BE2C (cell line): ENCODE data around the gene ZNF385B.

Experiments
- DNase-seq: peaks from one replicate; pipeline ENCODE4 v3.0.0-alpha.2; 2020
- H3K27me3 ChIP-seq: fragments of 250-450 bp; sonication (Bioruptor Pico); 2 replicates; pipeline ENCODE4 v1.5.1; 2020; ENCODE audit warnings: mild to moderate bottlenecking
- H3K36me3 ChIP-seq: fragments of 250-450 bp; sonication (Bioruptor Pico); 2 replicates; pipeline ENCODE4 v1.5.1; 2020; ENCODE audit warnings: mild to moderate bottlenecking
- H3K4me1 ChIP-seq: fragments of 250-450 bp; sonication (Bioruptor Pico); 2 replicates; pipeline ENCODE4 v1.5.1; 2020
- H3K4me3 ChIP-seq: 2 replicates; pipeline ENCODE4 v1.5.1; 2011; ENCODE audit warnings: low read depth, low read length
- H3K9me3 ChIP-seq: fragments of 250-450 bp; sonication (Bioruptor Pico); 2 replicates; pipeline ENCODE4 v1.5.1; 2020
- CTCF ChIP-seq: IDR thresholded peaks from 2 replicates; pipeline ENCODE4 v1.5.1; 2012; ENCODE audit warnings: mild to moderate bottlenecking, low read depth, low read length

The ZNF385B gene

GRCh38 chr2:179483131-179483530, 378.3 kb downstream of the ZNF385B start:
- DNase-seq = no peak
- no peaks in the 10 kb centered on the region for H3K4me1 ChIP-seq
- H3K27me3 ChIP-seq = no peaks in the 10 kb centered on the region
- no peaks in the 10 kb centered on the region for H3K36me3 ChIP-seq
- TF ChIP-seq CTCF = no peak
- no peak overlapping the region for H3K4me3 ChIP-seq
- H3K9me3 ChIP-seq = no peaks in the 10 kb centered on the region

GRCh38 chr2:179479947-179480346, 381.5 kb downstream of the ZNF385B start:
- Histone ChIP-seq H3K9me3 (no peaks in the 10 kb centered on the region), H3K4me3 (no peak overlapping the region), H3K4me1 (no peaks in the 10 kb centered on the region), H3K27me3 (no peaks in the 10 kb centered on the region), H3K36me3 (no peaks in the 10 kb centered on the region)
- TF ChIP-seq CTCF = no peak
- no peak for DNase-seq

- no peak for TF ChIP-seq CTCF
- H3K9me3 ChIP-seq = no peaks in the 10 kb centered on the region
Observed at GRCh38 chr2:179478771-179479170, 382.6 kb downstream of the ZNF385B start.

GRCh38 chr2:179470992-179471391, 390.4 kb downstream of the ZNF385B start:
- Histone ChIP-seq H3K9me3 (no peaks in the 10 kb centered on the region), H3K4me1 (no peaks in the 10 kb centered on the region), H3K27me3 (no peaks in the 10 kb centered on the region), H3K36me3 (no peaks in the 10 kb centered on the region), H3K4me3 (no peak overlapping the region)
- DNase-seq = no peak
- no peak for TF ChIP-seq CTCF

More at GRCh38 chr2:179478771-179479170, 382.6 kb downstream of the ZNF385B start:
- no peaks in the 10 kb centered on the region for H3K27me3 ChIP-seq
- H3K36me3 ChIP-seq = no peaks in the 10 kb centered on the region
- H3K4me3 ChIP-seq = no peak overlapping the region
- no peak for DNase-seq
- H3K4me1 ChIP-seq = no peaks in the 10 kb centered on the region

- Histone ChIP-seq H3K27me3 (no peaks in the 10 kb centered on the region), H3K4me1 (no peaks in the 10 kb centered on the region), H3K36me3 (no peaks in the 10 kb centered on the region), H3K4me3 (no peak overlapping the region), H3K9me3 (no peaks in the 10 kb centered on the region)
- DNase-seq = no peak
- no peak for TF ChIP-seq CTCF
Observed at GRCh38 chr2:179470089-179470488, 391.3 kb downstream of the ZNF385B start.

GRCh38 chr2:179467960-179468359, 393.5 kb downstream of the ZNF385B start:
- Histone ChIP-seq H3K9me3 (no peaks in the 10 kb centered on the region), H3K27me3 (no peaks in the 10 kb centered on the region), H3K4me1 (no peaks in the 10 kb centered on the region), H3K36me3 (no peaks in the 10 kb centered on the region), H3K4me3 (no peak overlapping the region)
- TF ChIP-seq CTCF = no peak
- DNase-seq = no peak
